ENCODE results near the gene CRYBB3. TPM values are rescaled to one million over a fixed set of nuclear protein-coding genes. Genes with fewer than 3 reads are reported as not detected.

The CRYBB3 gene
- total RNA-seq, 4 donors from 2014 or later: not detected

DNA sequence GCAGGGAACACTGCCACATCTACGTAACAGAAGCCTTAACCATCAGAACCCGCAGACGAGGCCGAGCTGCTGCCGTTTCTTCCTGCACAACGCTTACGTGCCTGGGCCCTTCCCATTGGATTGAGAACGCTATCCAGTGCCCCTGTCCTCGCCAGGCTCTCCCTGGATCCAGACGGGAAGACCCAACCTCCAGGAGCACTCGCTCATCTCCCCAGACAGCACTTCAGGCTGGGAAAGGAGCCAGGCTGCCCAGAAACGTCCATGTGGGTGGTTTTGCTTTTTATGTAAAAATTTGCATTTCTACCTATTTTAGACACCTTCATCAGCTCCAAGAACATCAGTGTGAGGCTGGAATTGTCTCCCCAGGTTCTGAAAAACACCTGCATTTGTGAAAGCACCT lies 7.3 kb upstream of the CRYBB3 start:
- 83 to 89% methylated on average over 8 to 9 of the region's 12 CpGs for WGBS, 2 donors (ENCODE audit: low coverage in 1 of 2)
- no peaks in the 10 kb centered on the region for H3K4me1 ChIP-seq
- no peak for ATAC-seq
- H3K27me3 ChIP-seq: no peaks in the 10 kb centered on the region
- no peak overlapping the region for H3K27ac ChIP-seq
- no peaks in the 10 kb centered on the region for H3K9me3 ChIP-seq
- peaks cover 0 to 96% of the 10 kb centered on the region in 2 donors for H3K36me3 ChIP-seq
- no peak overlapping the region for H3K4me3 ChIP-seq
- TF ChIP-seq POLR2AphosphoS5 (IDR thresholded peaks at IDR 0.05) (no peak), POLR2A (IDR thresholded peaks at IDR 0.05) (no peak), EP300 (IDR thresholded peaks at IDR 0.05) (no peak)
- TF ChIP-seq, protein P1, sequence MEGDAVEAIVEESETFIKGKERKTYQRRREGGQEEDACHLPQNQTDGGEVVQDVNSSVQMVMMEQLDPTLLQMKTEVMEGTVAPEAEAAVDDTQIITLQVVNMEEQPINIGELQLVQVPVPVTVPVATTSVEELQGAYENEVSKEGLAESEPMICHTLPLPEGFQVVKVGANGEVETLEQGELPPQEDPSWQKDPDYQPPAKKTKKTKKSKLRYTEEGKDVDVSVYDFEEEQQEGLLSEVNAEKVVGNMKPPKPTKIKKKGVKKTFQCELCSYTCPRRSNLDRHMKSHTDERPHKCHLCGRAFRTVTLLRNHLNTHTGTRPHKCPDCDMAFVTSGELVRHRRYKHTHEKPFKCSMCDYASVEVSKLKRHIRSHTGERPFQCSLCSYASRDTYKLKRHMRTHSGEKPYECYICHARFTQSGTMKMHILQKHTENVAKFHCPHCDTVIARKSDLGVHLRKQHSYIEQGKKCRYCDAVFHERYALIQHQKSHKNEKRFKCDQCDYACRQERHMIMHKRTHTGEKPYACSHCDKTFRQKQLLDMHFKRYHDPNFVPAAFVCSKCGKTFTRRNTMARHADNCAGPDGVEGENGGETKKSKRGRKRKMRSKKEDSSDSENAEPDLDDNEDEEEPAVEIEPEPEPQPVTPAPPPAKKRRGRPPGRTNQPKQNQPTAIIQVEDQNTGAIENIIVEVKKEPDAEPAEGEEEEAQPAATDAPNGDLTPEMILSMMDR (IDR thresholded peaks at IDR 0.05): no peak

DNA sequence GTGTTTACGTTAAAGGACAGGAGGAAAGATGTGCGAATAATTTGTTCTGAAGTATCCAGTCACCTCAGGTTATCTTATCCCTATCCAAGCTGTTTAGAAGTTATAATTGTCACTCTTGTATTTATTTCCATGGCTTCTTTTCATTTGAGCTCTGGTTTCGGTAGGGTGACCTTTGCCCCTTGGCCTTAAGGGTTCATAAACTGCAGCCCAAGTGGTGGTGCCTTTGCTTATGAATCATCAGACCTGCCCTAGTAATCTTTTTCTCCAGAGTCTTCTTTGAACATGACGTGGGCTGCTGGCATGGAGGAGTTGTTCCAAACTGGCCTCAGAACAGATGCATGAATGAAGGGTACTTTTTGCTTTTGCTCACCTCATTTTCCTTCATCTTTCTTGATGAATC lies 6.5 kb upstream of the CRYBB3 start:
- 44 to 78% methylated on average over 4 of the region's 4 CpGs for WGBS, 2 donors (ENCODE audit: low coverage in 1 of 2)
- H3K36me3 ChIP-seq: peaks cover 0 to 98% of the 10 kb centered on the region in 2 donors

DNA sequence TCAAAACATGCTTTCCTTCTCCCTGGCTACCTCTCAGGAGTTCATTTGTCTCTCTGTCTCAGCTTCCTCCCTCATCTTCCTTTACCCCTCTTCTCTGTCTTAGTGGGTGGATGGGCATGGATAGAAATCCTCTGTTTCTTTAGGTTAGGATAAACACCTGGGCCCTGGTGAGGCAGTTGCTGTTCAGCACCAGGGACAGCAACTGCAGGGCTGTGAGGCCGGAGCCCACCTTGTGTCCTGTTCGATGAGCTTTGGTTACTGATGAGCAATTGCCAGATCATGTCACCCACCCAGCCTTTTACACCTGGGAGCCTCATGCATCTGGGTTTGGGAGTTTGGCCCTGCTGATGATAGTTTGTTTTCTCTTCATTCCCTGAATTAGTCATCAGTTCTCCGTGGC lies 6.1 kb upstream of the CRYBB3 start:
- 63 to 70% methylated on average over 3 of the region's 3 CpGs for WGBS, 2 donors (ENCODE audit: low coverage in 1 of 2)
- Histone ChIP-seq H3K36me3 (peaks cover 0 to 96% of the 10 kb centered on the region in 2 donors), H3K4me1 (no peaks in the 10 kb centered on the region), H3K9me3 (no peaks in the 10 kb centered on the region), H3K27ac (no peak overlapping the region), H3K4me3 (no peak overlapping the region), H3K27me3 (no peaks in the 10 kb centered on the region)
- no peak for TF ChIP-seq EP300 (IDR thresholded peaks at IDR 0.05)
- TF ChIP-seq, protein P1 (IDR thresholded peaks at IDR 0.05): no peak
- TF ChIP-seq POLR2AphosphoS5 (IDR thresholded peaks at IDR 0.05): no peak
- no peak for TF ChIP-seq POLR2A (IDR thresholded peaks at IDR 0.05)
- ATAC-seq: no peak

More for the DNA sequence above, 6.5 kb upstream of the CRYBB3 start:
- Histone ChIP-seq H3K4me1 (no peaks in the 10 kb centered on the region), H3K9me3 (no peaks in the 10 kb centered on the region), H3K4me3 (no peak overlapping the region), H3K27me3 (no peaks in the 10 kb centered on the region), H3K27ac (no peak overlapping the region)
- TF ChIP-seq POLR2AphosphoS5 (IDR thresholded peaks at IDR 0.05) (no peak), POLR2A (IDR thresholded peaks at IDR 0.05) (no peak), EP300 (IDR thresholded peaks at IDR 0.05) (no peak)
- TF ChIP-seq, protein P1 (IDR thresholded peaks at IDR 0.05): no peak
- no peak for ATAC-seq

DNA sequence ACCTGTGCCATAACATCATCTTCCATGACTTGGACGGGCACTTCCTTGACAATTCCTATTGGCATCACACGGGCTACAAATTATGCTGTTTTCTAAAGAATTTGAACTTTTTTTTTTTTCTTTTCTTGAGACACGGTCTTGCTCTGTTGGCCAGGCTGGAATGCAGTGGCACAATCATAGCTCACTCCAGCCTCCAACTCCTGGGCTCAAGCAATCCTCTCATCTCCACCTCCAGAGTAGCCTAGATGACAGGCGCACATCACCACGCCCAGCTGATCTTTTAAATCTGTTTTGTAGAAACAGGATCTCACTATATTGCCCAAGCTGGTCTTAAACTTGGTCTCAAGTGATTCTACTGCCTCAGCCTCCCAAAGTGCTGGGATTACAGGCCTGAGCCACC lies 3.3 kb upstream of the CRYBB3 start:
- Histone ChIP-seq H3K9me3 (no peaks in the 10 kb centered on the region), H3K27me3 (no peaks in the 10 kb centered on the region), H3K27ac (no peak overlapping the region), H3K4me1 (no peaks in the 10 kb centered on the region), H3K4me3 (no peak overlapping the region), H3K36me3 (peaks cover 0 to 85% of the 10 kb centered on the region in 2 donors)
- 73 to 85% methylated on average over 3 to 4 of the region's 5 CpGs for WGBS, 2 donors (ENCODE audit: low coverage in 1 of 2)
- no peak for ATAC-seq
- no peak for TF ChIP-seq POLR2A (IDR thresholded peaks at IDR 0.05)
- TF ChIP-seq, protein P1 (IDR thresholded peaks at IDR 0.05): no peak
- TF ChIP-seq POLR2AphosphoS5 (IDR thresholded peaks at IDR 0.05): no peak
- no peak for TF ChIP-seq EP300 (IDR thresholded peaks at IDR 0.05)

DNA sequence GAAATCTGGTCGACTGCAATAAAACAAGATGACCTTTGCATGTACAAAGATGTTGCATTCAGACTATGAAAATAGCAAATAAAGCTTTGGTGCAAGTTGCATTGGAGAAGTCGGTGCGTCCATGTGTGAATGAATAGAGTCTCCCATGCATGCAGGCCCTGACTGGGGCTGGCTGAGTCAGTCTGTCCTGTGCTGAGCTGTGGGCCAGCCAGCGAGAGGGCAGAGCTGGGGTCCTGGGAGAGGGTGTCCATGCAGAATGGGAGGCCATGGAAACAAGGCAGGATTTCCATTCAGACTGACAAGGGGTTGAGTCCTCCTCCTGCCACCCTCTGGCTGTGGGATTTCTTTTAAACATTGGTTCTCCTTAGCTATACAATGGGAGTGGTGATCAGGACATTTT lies 2.3 kb upstream of the CRYBB3 start:
- Histone ChIP-seq H3K27me3 (no peaks in the 10 kb centered on the region), H3K4me1 (no peaks in the 10 kb centered on the region), H3K36me3 (peaks cover 0 to 80% of the 10 kb centered on the region in 2 donors), H3K4me3 (no peak overlapping the region), H3K27ac (no peak overlapping the region), H3K9me3 (no peaks in the 10 kb centered on the region)
- WGBS, 2 donors (ENCODE audit: low coverage in 1 of 2): 81 to 91% methylated on average over 2 to 4 of the region's 4 CpGs
- no peak for TF ChIP-seq POLR2AphosphoS5 (IDR thresholded peaks at IDR 0.05)
- TF ChIP-seq POLR2A (IDR thresholded peaks at IDR 0.05): no peak
- TF ChIP-seq, protein P1 (IDR thresholded peaks at IDR 0.05): no peak
- no peak for TF ChIP-seq EP300 (IDR thresholded peaks at IDR 0.05)
- no peak for ATAC-seq
